Measurements from ENCODE around the gene PDSS2.
"Not testable (repeated sequence)": the region's sequence is repeated elsewhere in the genome, so short reads cannot be mapped to it uniquely, and the experiment has no call there.

Gene PDSS2

GRCh38 chr6:107459283-107460082 is at the start of gene PDSS2:
PDSS2 (minus strand) TSS chr6:107459564; CDS start chr6:107459285, 279 bp downstream.
- DNase-seq, result peak; percentile 99

- DNase-seq, result no peak
Measured at GRCh38 chr6:107506145-107506544, 46.8 kb upstream of the PDSS2 start.

GRCh38 chr6:107504270-107505026 is 45.1 kb upstream of the PDSS2 start:
- no peak for DNase-seq

- no peak for DNase-seq
Measured at GRCh38 chr6:107496892-107497684, 37.7 kb upstream of the PDSS2 start.

GRCh38 chr6:107495971-107496370 is 36.6 kb upstream of the PDSS2 start:
- no peak for DNase-seq

GRCh38 chr6:107495196-107495643 is 35.9 kb upstream of the PDSS2 start:
- no peak for DNase-seq

- no peak for DNase-seq
Measured at GRCh38 chr6:107493158-107494057, 34.0 kb upstream of the PDSS2 start.

- DNase-seq, result no peak
Measured at GRCh38 chr6:107491760-107492660, 32.6 kb upstream of the PDSS2 start.

- DNase-seq, result peak; percentile 28 to 42
Measured at GRCh38 chr6:107491138-107491609, 31.8 kb upstream of the PDSS2 start.

GRCh38 chr6:107490566-107491137 is 31.3 kb upstream of the PDSS2 start:
- peak in 1 of 2 experiments; percentile 53 for DNase-seq

GRCh38 chr6:107489636-107490565 is 30.5 kb upstream of the PDSS2 start, which contains the start of gene SOBP:
SOBP (plus strand) TSS chr6:107490117; CDS start chr6:107490617, 500 bp downstream.
- DNase-seq, result peak; percentile 54 to 63

- DNase-seq, result peak; percentile 41 to 52
Measured at GRCh38 chr6:107488875-107489635, 29.7 kb upstream of the PDSS2 start.

GRCh38 chr6:107488174-107488874 is 29.0 kb upstream of the PDSS2 start:
- no peak for DNase-seq

- DNase-seq, result no peak
Measured at GRCh38 chr6:107485157-107485556, 25.8 kb upstream of the PDSS2 start.

- no peak for DNase-seq
Measured at GRCh38 chr6:107479089-107479690, 19.8 kb upstream of the PDSS2 start.

GRCh38 chr6:107475826-107476225 is 16.5 kb upstream of the PDSS2 start:
- DNase-seq, result not testable (repeated sequence)

- DNase-seq, result not testable (repeated sequence)
Measured at GRCh38 chr6:107475360-107475759, 16.0 kb upstream of the PDSS2 start.

Measured in activated T-cell treated with anti-CD3 and anti-CD28 coated beads, Interleukin-2, amount 50 U/mL, for 48 hours (primary cell).